ENCODE data around the gene ADGRA3.

ADGRA3 gene, protein sequence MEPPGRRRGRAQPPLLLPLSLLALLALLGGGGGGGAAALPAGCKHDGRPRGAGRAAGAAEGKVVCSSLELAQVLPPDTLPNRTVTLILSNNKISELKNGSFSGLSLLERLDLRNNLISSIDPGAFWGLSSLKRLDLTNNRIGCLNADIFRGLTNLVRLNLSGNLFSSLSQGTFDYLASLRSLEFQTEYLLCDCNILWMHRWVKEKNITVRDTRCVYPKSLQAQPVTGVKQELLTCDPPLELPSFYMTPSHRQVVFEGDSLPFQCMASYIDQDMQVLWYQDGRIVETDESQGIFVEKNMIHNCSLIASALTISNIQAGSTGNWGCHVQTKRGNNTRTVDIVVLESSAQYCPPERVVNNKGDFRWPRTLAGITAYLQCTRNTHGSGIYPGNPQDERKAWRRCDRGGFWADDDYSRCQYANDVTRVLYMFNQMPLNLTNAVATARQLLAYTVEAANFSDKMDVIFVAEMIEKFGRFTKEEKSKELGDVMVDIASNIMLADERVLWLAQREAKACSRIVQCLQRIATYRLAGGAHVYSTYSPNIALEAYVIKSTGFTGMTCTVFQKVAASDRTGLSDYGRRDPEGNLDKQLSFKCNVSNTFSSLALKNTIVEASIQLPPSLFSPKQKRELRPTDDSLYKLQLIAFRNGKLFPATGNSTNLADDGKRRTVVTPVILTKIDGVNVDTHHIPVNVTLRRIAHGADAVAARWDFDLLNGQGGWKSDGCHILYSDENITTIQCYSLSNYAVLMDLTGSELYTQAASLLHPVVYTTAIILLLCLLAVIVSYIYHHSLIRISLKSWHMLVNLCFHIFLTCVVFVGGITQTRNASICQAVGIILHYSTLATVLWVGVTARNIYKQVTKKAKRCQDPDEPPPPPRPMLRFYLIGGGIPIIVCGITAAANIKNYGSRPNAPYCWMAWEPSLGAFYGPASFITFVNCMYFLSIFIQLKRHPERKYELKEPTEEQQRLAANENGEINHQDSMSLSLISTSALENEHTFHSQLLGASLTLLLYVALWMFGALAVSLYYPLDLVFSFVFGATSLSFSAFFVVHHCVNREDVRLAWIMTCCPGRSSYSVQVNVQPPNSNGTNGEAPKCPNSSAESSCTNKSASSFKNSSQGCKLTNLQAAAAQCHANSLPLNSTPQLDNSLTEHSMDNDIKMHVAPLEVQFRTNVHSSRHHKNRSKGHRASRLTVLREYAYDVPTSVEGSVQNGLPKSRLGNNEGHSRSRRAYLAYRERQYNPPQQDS (N-terminal part only)
- long read RNA-seq, full-length matches to known transcripts, result 2 of 6 reads
- long read RNA-seq, partial matches to known transcripts, result 4 of 6 reads
- long read RNA-seq, other reads (novel, unspliced or antisense), result 0 of 6 reads

DNA sequence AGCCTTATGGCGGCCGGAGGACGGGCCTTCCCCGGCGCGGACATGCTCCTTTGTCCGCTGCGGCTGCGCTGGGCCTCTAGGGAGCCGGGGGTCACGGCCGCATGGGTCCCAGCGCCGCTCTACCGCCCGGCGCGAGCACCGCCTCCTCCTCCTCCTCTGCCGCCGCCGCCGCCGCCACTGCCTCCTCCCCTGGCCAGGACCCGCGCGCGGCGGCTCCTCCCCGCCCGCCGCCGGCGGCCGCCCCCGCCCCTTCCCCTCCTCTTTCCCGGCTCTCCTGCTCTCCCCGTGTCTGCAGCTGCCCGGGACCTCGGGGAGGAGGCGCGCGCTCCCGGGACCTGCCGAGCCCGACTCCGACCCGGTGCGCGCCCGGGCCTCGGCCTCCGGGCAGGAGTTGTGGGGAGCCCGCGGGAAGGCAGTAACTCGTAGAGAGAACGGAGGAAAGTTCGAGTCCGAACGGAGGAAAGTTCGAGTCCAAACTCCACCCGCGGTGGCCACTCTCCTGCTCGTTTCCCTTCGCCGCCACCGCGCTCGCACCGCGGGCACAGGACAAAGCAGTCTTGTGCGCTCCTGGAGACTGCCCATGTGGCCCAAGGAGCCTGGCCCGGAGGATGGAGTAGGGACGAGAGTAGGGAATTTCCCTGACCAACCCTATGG lies at the start of gene ADGRA3:
Gene ADGRA3, minus strand, starts transcription at position 179 of the 654 bp plus-strand sequence. CDS start 282 bp downstream, outside the sequence.
- Histone ChIP-seq H3K27ac (replicated peaks) (peak within 1 kb of the TSS; percentile 77), H3K4me3 (replicated peaks; ENCODE audit: insufficient read depth, low read length) (peak within 1 kb of the TSS; percentile 55), H3K27me3 (ENCODE audit: insufficient read depth, poor library complexity, severe bottlenecking) (no peaks in the 10 kb centered on the region)
- TF ChIP-seq POLR2AphosphoS5 (IDR thresholded peaks at IDR 0.05; ENCODE audit: low read depth), result peak; percentile 42; the same call in 1 of the 2 replicates
- no peak for TF ChIP-seq SPI1 (IDR thresholded peaks at IDR 0.05; ENCODE audit: borderline replicate concordance, low read depth)
- DNase-seq (ENCODE audit: low read depth in 1 of 2, low spot score in 1 of 2), result peak in 1 of 2 experiments; percentile 43

GRCh38 chr4:22556495-22556894 lies 40.6 kb upstream of the ADGRA3 start:
- TF ChIP-seq SPI1 (IDR thresholded peaks at IDR 0.05; ENCODE audit: borderline replicate concordance, low read depth) (no peak), POLR2AphosphoS5 (IDR thresholded peaks at IDR 0.05; ENCODE audit: low read depth) (no peak), CTCF (IDR thresholded peaks at IDR 0.05; ENCODE audit: insufficient read depth, low read length) (no peak), GABPA (IDR thresholded peaks at IDR 0.05; ENCODE audit: low read depth) (no peak)
- TF ChIP-seq, protein P1, sequence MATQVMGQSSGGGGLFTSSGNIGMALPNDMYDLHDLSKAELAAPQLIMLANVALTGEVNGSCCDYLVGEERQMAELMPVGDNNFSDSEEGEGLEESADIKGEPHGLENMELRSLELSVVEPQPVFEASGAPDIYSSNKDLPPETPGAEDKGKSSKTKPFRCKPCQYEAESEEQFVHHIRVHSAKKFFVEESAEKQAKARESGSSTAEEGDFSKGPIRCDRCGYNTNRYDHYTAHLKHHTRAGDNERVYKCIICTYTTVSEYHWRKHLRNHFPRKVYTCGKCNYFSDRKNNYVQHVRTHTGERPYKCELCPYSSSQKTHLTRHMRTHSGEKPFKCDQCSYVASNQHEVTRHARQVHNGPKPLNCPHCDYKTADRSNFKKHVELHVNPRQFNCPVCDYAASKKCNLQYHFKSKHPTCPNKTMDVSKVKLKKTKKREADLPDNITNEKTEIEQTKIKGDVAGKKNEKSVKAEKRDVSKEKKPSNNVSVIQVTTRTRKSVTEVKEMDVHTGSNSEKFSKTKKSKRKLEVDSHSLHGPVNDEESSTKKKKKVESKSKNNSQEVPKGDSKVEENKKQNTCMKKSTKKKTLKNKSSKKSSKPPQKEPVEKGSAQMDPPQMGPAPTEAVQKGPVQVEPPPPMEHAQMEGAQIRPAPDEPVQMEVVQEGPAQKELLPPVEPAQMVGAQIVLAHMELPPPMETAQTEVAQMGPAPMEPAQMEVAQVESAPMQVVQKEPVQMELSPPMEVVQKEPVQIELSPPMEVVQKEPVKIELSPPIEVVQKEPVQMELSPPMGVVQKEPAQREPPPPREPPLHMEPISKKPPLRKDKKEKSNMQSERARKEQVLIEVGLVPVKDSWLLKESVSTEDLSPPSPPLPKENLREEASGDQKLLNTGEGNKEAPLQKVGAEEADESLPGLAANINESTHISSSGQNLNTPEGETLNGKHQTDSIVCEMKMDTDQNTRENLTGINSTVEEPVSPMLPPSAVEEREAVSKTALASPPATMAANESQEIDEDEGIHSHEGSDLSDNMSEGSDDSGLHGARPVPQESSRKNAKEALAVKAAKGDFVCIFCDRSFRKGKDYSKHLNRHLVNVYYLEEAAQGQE (IDR thresholded peaks at IDR 0.05; ENCODE audit: insufficient replicate concordance, low read depth), result no peak
- DNase-seq (ENCODE audit: low read depth in 1 of 2, low spot score in 1 of 2), result no peak
- no peak overlapping the region for H3K4me3 ChIP-seq (replicated peaks; ENCODE audit: insufficient read depth, low read length)
- no peaks in the 10 kb centered on the region for H3K27me3 ChIP-seq (ENCODE audit: insufficient read depth, poor library complexity, severe bottlenecking)
- H3K27ac ChIP-seq (replicated peaks), result no peak overlapping the region

- H3K27me3 ChIP-seq (ENCODE audit: insufficient read depth, poor library complexity, severe bottlenecking), result no peaks in the 10 kb centered on the region
- no peak overlapping the region for H3K4me3 ChIP-seq (replicated peaks; ENCODE audit: insufficient read depth, low read length)
- H3K27ac ChIP-seq (replicated peaks), result no peak overlapping the region
- no peak for DNase-seq (ENCODE audit: low read depth in 1 of 2, low spot score in 1 of 2)
- TF ChIP-seq POLR2AphosphoS5 (IDR thresholded peaks at IDR 0.05; ENCODE audit: low read depth) (no peak), SPI1 (IDR thresholded peaks at IDR 0.05; ENCODE audit: borderline replicate concordance, low read depth) (no peak), CTCF (IDR thresholded peaks at IDR 0.05; ENCODE audit: insufficient read depth, low read length) (no peak), GABPA (IDR thresholded peaks at IDR 0.05; ENCODE audit: low read depth) (no peak)
- TF ChIP-seq, protein P1 (IDR thresholded peaks at IDR 0.05; ENCODE audit: insufficient replicate concordance, low read depth), result no peak
Measured at GRCh38 chr4:22554670-22555069, 38.8 kb upstream of the ADGRA3 start.
